DMS153 treated with DMSO at 0.1 percent for 48 hours (cell line): ENCODE results near the gene RBMS3.

Experiments
- DNase-seq: peaks from one replicate; lab custom pipeline; 2025; ENCODE audit not compliant: unreplicated experiment; lab: John Stamatoyannopoulos, UW

Gene RBMS3

GRCh38 chr3:29608414-29609327, 327.8 kb downstream of the RBMS3 start:
- DNase-seq = no peak

GRCh38 chr3:29609328-29609811, 328.5 kb downstream of the RBMS3 start:
- DNase-seq = no peak

- no peak for DNase-seq
These were observed 329.9 kb downstream of the RBMS3 start for GRCh38 chr3:29610781-29611180.

GRCh38 chr3:29611252-29611651, 330.4 kb downstream of the RBMS3 start:
- DNase-seq = no peak

GRCh38 chr3:29612536-29612935, 331.7 kb downstream of the RBMS3 start:
- DNase-seq = no peak

GRCh38 chr3:29614954-29615353, 334.1 kb downstream of the RBMS3 start:
- DNase-seq = no peak

- DNase-seq = no peak
These were observed 337.8 kb downstream of the RBMS3 start for GRCh38 chr3:29618395-29619282.

- DNase-seq = no peak
These were observed 338.8 kb downstream of the RBMS3 start for GRCh38 chr3:29619676-29620075.

- DNase-seq = no peak
These were observed 346.6 kb downstream of the RBMS3 start for GRCh38 chr3:29627136-29628117.

- DNase-seq = no peak
These were observed 347.9 kb downstream of the RBMS3 start for GRCh38 chr3:29628795-29629194.

- DNase-seq = no peak
These were observed 355.0 kb downstream of the RBMS3 start for GRCh38 chr3:29635888-29636287.

- DNase-seq = no peak
These were observed 356.2 kb downstream of the RBMS3 start for GRCh38 chr3:29637068-29637467.

GRCh38 chr3:29639578-29640290, 358.9 kb downstream of the RBMS3 start:
- no peak for DNase-seq

GRCh38 chr3:29642393-29643033, 361.6 kb downstream of the RBMS3 start:
- DNase-seq = no peak

- DNase-seq = no peak
These were observed 362.2 kb downstream of the RBMS3 start for GRCh38 chr3:29643034-29643425.

- DNase-seq = no peak
These were observed 363.4 kb downstream of the RBMS3 start for GRCh38 chr3:29644261-29644660.

- no peak for DNase-seq
These were observed 364.2 kb downstream of the RBMS3 start for GRCh38 chr3:29644956-29645636.

GRCh38 chr3:29646043-29646442, 365.2 kb downstream of the RBMS3 start:
- DNase-seq = no peak
